Duodenal mucosa (tissue), 2 donors: ENCODE data around the gene DCST2.

Source experiments
- H3K27ac ChIP-seq: one replicate; pipeline ENCODE4 v1.7.0; 2013; ENCODE audit warnings: low read depth, low read length
- H3K27me3 ChIP-seq, 2 donors: one replicate each; pipeline ENCODE4 v1.7.0; 2013; ENCODE audit warnings: low read length in 2 of 2, control low read depth in 1 of 2; ENCODE audit not compliant: insufficient read depth in 2 of 2, control insufficient read depth in 1 of 2
- H3K36me3 ChIP-seq, 2 donors: one replicate each; pipeline ENCODE4 v1.7.0; 2013; ENCODE audit warnings: low read length in 2 of 2, control low read depth in 1 of 2; ENCODE audit not compliant: insufficient read depth in 2 of 2, control insufficient read depth in 1 of 2
- H3K4me1 ChIP-seq, 2 donors: one replicate each; pipeline ENCODE4 v1.7.0; 2013; ENCODE audit warnings: low read length in 2 of 2, control low read depth in 1 of 2; ENCODE audit not compliant: insufficient read depth in 2 of 2, control insufficient read depth in 1 of 2
- H3K4me3 ChIP-seq, 2 donors: one replicate each; pipeline ENCODE4 v1.7.0; 2013; ENCODE audit warnings: low read length in 2 of 2, low read depth in 1 of 2
- H3K9ac ChIP-seq, 2 donors: one replicate each; pipeline ENCODE4 v1.7.0; 2013; ENCODE audit warnings: low read length in 2 of 2, low read depth in 1 of 2
- H3K9me3 ChIP-seq, 2 donors: one replicate each; pipeline ENCODE4 v1.7.0; 2013; ENCODE audit warnings: low read length in 2 of 2, control low read depth in 1 of 2; ENCODE audit not compliant: control insufficient read depth in 1 of 2

DCST2 gene

GRCh38 chr1:155004352-155005075 lies 29.1 kb downstream of the DCST2 start:
- H3K9me3 ChIP-seq = no peaks in the 10 kb centered on the region
- no peaks in the 10 kb centered on the region for H3K27me3 ChIP-seq
- peak overlapping the region; percentile 96 to 97 for H3K4me3 ChIP-seq
- H3K27ac ChIP-seq = peak overlapping the region; percentile 98
- H3K9ac ChIP-seq = peak overlapping the region; percentile 98 to 99
- no peaks in the 10 kb centered on the region for H3K36me3 ChIP-seq
- H3K4me1 ChIP-seq = peaks cover 42 to 57% of the 10 kb centered on the region in 2 donors

- H3K4me1 ChIP-seq = peaks cover 45 to 55% of the 10 kb centered on the region in 2 donors
- peak overlapping the region; percentile 98 to 99 for H3K9ac ChIP-seq
- H3K27me3 ChIP-seq = no peaks in the 10 kb centered on the region
- peak overlapping the region; percentile 96 to 97 for H3K4me3 ChIP-seq
- H3K36me3 ChIP-seq = no peaks in the 10 kb centered on the region
- peak overlapping the region; percentile 98 for H3K27ac ChIP-seq
- H3K9me3 ChIP-seq = no peaks in the 10 kb centered on the region
Observed at GRCh38 chr1:155003766-155004351, 29.7 kb downstream of the DCST2 start.

GRCh38 chr1:155003227-155003765 lies 30.3 kb downstream of the DCST2 start:
- Histone ChIP-seq H3K9me3 (no peaks in the 10 kb centered on the region), H3K36me3 (no peaks in the 10 kb centered on the region), H3K9ac (peak overlapping the region; percentile 98 to 99), H3K27me3 (no peaks in the 10 kb centered on the region), H3K4me1 (peaks cover 47 to 57% of the 10 kb centered on the region in 2 donors), H3K27ac (peak overlapping the region; percentile 98), H3K4me3 (peak overlapping the region; percentile 96 to 97)

DNA sequence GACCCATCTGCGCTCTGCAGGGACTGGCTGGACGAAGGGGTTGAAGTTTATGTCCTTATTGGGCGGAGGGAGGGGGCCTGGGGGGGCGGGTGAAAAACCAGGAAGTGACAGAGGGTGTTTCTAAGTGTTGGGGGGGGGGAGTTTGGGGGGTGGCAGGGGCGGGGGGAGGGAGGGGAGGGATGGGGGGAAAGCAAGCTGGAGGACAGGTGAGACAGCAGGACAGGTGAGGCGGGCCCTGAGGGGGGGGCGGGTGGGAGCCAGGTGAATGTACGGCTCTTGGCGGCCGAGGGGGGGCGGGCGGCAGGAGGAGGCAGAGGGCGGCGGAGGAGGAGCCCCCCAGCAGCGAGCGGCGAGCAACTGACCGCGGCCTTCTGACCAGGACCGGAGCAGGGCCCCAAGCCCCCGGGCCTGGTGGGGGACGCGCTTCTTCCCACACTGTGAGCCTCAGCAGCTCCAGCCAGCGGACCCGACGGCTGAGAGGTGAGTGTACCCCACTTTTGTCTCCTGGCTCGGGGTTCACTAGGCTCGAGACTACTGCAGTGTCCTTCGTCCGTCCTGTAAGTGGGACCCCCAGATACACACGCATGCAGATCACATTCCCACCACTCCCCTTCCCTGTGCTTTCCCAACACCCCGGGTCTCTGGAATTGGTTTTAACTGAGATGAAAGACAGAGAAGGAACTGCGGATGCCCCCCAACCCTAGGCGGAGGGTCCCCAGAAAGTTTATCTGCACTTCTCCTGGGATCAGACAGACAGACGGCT lies 30.9 kb downstream of the DCST2 start, which contains the start of gene ZBTB7B:
TSS of gene ZBTB7B (plus strand) at position 339 of the 763 bp plus-strand sequence. CDS start 11,859 bp downstream, outside the sequence.
- no peaks in the 10 kb centered on the region for H3K9me3 ChIP-seq
- H3K9ac ChIP-seq = peak within 1 kb of the TSS; percentile 98 to 99
- H3K36me3 ChIP-seq = no peaks in the 10 kb centered on the region
- H3K4me1 ChIP-seq = peaks cover 45 to 52% of the 10 kb centered on the region in 2 donors
- H3K4me3 ChIP-seq = peak within 1 kb of the TSS; percentile 96 to 97
- peak within 1 kb of the TSS; percentile 98 for H3K27ac ChIP-seq
- no peaks in the 10 kb centered on the region for H3K27me3 ChIP-seq

DNA sequence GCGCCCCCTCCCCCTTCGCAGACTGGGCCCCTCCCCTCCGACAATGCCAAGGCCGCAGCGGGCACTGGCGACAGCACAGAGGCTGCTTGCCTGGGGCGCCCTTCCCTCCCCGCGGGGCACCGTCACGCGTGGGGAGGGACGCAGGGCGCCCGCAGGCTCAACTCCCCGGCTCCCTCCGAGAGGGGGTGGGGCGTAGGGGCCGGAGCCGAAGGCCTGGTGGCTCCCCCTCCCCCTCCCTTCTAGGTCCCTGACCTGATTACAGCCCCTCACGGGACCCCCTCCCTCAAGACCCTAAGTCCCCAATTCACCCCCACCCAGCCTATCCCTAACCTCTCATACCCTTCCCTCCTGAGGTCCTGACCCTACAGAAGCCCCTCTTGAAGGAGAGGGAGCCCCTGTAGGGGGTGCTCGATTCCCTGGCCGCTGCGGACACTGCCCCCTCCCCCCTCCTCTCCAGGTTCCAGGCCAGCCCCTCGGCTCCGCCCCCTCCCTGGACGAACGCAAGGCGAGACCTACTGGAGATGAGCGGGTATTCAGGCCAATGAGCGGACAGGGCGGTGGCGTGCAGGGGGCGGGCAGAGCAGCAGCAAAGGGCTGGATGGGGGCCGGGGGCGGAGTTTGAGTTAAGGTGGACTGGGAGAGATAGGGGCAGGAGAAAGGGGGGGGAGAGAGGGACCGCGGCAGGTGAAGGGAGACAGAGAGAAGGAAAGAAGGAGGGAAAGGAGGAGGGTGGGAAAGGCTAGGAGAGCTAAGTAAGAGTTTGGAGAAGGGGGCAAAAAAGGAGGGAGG lies 31.7 kb downstream of the DCST2 start:
- Histone ChIP-seq H3K9me3 (no peaks in the 10 kb centered on the region), H3K4me1 (peaks cover 43 to 50% of the 10 kb centered on the region in 2 donors), H3K4me3 (peak overlapping the region; percentile 89 to 96), H3K36me3 (no peaks in the 10 kb centered on the region), H3K9ac (peak overlapping the region; percentile 88 to 94), H3K27ac (peak overlapping the region; percentile 94), H3K27me3 (no peaks in the 10 kb centered on the region)

GRCh38 chr1:155001425-155001674 lies 32.2 kb downstream of the DCST2 start:
- no peaks in the 10 kb centered on the region for H3K27me3 ChIP-seq
- H3K4me3 ChIP-seq = peak overlapping the region; percentile 82 to 89
- H3K9me3 ChIP-seq = no peaks in the 10 kb centered on the region
- peaks cover 40 to 45% of the 10 kb centered on the region in 2 donors for H3K4me1 ChIP-seq
- H3K36me3 ChIP-seq = no peaks in the 10 kb centered on the region
- peak overlapping the region; percentile 88 to 94 for H3K9ac ChIP-seq
- peak overlapping the region; percentile 94 for H3K27ac ChIP-seq

- Histone ChIP-seq H3K9me3 (no peaks in the 10 kb centered on the region), H3K27me3 (no peaks in the 10 kb centered on the region), H3K4me1 (peaks cover 39 to 40% of the 10 kb centered on the region in 2 donors), H3K27ac (peak overlapping the region; percentile 94), H3K4me3 (peak overlapping the region; percentile 82 to 89), H3K9ac (peak overlapping the region; percentile 88 to 94), H3K36me3 (no peaks in the 10 kb centered on the region)
Observed at GRCh38 chr1:155000726-155001424, 32.7 kb downstream of the DCST2 start.

DNA sequence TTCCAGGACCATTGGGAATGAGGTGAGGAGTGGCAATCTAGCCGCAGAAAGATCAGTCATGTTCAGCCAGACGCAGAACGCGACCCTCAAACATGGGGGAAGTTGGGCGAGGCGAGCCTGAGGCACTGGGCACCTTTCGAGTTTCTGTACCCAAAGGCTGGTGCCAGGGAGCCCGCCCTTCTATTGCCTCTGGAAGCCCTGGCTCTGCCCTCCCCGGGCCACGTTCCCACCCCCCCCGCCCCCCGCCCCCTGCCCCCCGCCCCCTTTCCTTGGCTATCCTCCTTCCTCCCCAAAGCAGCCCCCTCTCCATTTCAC lies 33.2 kb downstream of the DCST2 start:
- peak overlapping the region; percentile 82 to 89 for H3K4me3 ChIP-seq
- no peaks in the 10 kb centered on the region for H3K36me3 ChIP-seq
- no peaks in the 10 kb centered on the region for H3K9me3 ChIP-seq
- peaks cover 34 to 35% of the 10 kb centered on the region in 2 donors for H3K4me1 ChIP-seq
- no peaks in the 10 kb centered on the region for H3K27me3 ChIP-seq
- peak overlapping the region; percentile 94 for H3K27ac ChIP-seq
- H3K9ac ChIP-seq = peak overlapping the region; percentile 88 to 94
